Measurements from ENCODE around the gene LPIN3. TPM values are rescaled to one million over a fixed set of nuclear protein-coding genes. Genes with fewer than 3 reads are reported as not detected.

LPIN3 gene
- total RNA-seq, 2 experiments from 2014 or later = 4.0 TPM

GRCh38 chr20:41329435-41330342 lies 10.9 kb upstream of the LPIN3 start:
- peak; percentile 100 for ATAC-seq
- ChIA-PET CTCF (interaction anchor here (0.5 to 1.8 kb wide), 8 partner anchors 8 to 235 kb away, joined by 3 to 12 read pairs (median 4); partner anchors contain the start of gene LPIN3), POLR2A (interaction anchor here (0.6 kb wide), 2 partner anchors 10 to 135 kb away, joined by 3 to 5 read pairs; no protein-coding TSS in a partner anchor)
- peak overlapping the region; percentile 10 for H3K27ac Mint-ChIP-seq
- DNase-seq = peak; percentile 83
- H3K27me3 Mint-ChIP-seq = no peaks in the 10 kb centered on the region
- H3K4me1 Mint-ChIP-seq = peaks cover 13% of the 10 kb centered on the region
- intact Hi-C loops (cut with DNase I, micrococcal nuclease) = no loop called here
- H3K36me3 Mint-ChIP-seq (ENCODE audit: low read depth) = no peaks in the 10 kb centered on the region
- no peak overlapping the region for H3K4me3 Mint-ChIP-seq
- H3K9me3 Mint-ChIP-seq (ENCODE audit: low read depth) = no peaks in the 10 kb centered on the region

DNA sequence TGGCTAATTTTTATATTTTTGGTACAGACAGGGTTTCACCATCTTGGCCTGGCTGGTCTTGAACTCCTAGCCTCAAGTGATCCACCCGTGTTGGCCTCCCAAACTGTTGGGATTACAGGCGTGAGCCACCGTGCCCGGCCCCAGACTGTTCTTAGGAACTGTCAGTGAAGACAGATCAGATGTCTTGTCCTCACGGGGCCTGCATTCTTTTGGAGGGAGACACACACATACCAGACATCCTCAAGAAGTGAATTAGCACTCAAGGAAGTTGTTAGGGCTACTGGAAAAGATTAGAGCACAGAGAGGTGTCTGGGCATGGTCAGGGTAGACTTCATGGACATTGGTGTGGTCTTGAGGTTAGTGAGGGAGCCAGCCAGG lies 10.3 kb upstream of the LPIN3 start:
- no peaks in the 10 kb centered on the region for H3K9me3 Mint-ChIP-seq (ENCODE audit: low read depth)

GRCh38 chr20:41330941-41331340 lies 9.7 kb upstream of the LPIN3 start:
- ATAC-seq = no peak

More for the DNA sequence above, 10.3 kb upstream of the LPIN3 start:
- H3K27me3 Mint-ChIP-seq = no peaks in the 10 kb centered on the region
- ATAC-seq = no peak
- H3K36me3 Mint-ChIP-seq (ENCODE audit: low read depth) = no peaks in the 10 kb centered on the region
- H3K4me1 Mint-ChIP-seq = peaks cover 13% of the 10 kb centered on the region
- no peak for DNase-seq
- intact Hi-C loops (cut with DNase I, micrococcal nuclease) = no loop called here
- CTCF ChIA-PET = interaction anchor here (1.2 to 1.8 kb wide), 5 partner anchors 9 to 194 kb away, joined by 4 to 12 read pairs (median 5); partner anchors contain the start of gene LPIN3
- H3K27ac Mint-ChIP-seq = no peak overlapping the region
- POLR2A ChIA-PET = no interaction called here
- no peak overlapping the region for H3K4me3 Mint-ChIP-seq

GRCh38 chr20:41331731-41332130 lies 8.9 kb upstream of the LPIN3 start:
- intact Hi-C loops (cut with DNase I, micrococcal nuclease) = no loop called here
- Mint-ChIP-seq H3K9me3 (ENCODE audit: low read depth) (no peaks in the 10 kb centered on the region), H3K36me3 (ENCODE audit: low read depth) (no peaks in the 10 kb centered on the region), H3K4me3 (no peak overlapping the region), H3K27me3 (no peaks in the 10 kb centered on the region), H3K27ac (no peak overlapping the region), H3K4me1 (peaks cover 13% of the 10 kb centered on the region)
- no peak for DNase-seq
- CTCF ChIA-PET = interaction anchor here (1.2 kb wide), 1 partner anchor 9 kb away, joined by 5 read pairs; the partner anchor contains the start of gene LPIN3
- ATAC-seq = no peak
- POLR2A ChIA-PET = no interaction called here

More at GRCh38 chr20:41330941-41331340, 9.7 kb upstream of the LPIN3 start:
- no peak for DNase-seq
- intact Hi-C loops (cut with DNase I, micrococcal nuclease) = no loop called here
- Mint-ChIP-seq H3K4me1 (peaks cover 13% of the 10 kb centered on the region), H3K27me3 (no peaks in the 10 kb centered on the region), H3K9me3 (ENCODE audit: low read depth) (no peaks in the 10 kb centered on the region), H3K27ac (no peak overlapping the region), H3K36me3 (ENCODE audit: low read depth) (no peaks in the 10 kb centered on the region), H3K4me3 (no peak overlapping the region)
- POLR2A ChIA-PET = no interaction called here
- CTCF ChIA-PET = interaction anchor here (0.6 to 1.2 kb wide), 2 partner anchors 10 to 533 kb away, joined by 4 to 5 read pairs; partner anchors contain the start of gene LPIN3

- ATAC-seq (no peak), DNase-seq (no peak)
- Mint-ChIP-seq H3K27ac (no peak overlapping the region), H3K36me3 (ENCODE audit: low read depth) (no peaks in the 10 kb centered on the region), H3K4me1 (peaks cover 9% of the 10 kb centered on the region), H3K4me3 (no peak overlapping the region), H3K9me3 (ENCODE audit: low read depth) (no peaks in the 10 kb centered on the region), H3K27me3 (no peaks in the 10 kb centered on the region)
- POLR2A ChIA-PET = no interaction called here
- CTCF ChIA-PET = interaction anchor here (0.7 to 1.0 kb wide), 2 partner anchors 161 to 365 kb away, joined by 3 read pairs; no protein-coding TSS in a partner anchor
- intact Hi-C loops (cut with DNase I, micrococcal nuclease) = no loop called here
Measured at GRCh38 chr20:41334036-41334435, 6.6 kb upstream of the LPIN3 start.

DNA sequence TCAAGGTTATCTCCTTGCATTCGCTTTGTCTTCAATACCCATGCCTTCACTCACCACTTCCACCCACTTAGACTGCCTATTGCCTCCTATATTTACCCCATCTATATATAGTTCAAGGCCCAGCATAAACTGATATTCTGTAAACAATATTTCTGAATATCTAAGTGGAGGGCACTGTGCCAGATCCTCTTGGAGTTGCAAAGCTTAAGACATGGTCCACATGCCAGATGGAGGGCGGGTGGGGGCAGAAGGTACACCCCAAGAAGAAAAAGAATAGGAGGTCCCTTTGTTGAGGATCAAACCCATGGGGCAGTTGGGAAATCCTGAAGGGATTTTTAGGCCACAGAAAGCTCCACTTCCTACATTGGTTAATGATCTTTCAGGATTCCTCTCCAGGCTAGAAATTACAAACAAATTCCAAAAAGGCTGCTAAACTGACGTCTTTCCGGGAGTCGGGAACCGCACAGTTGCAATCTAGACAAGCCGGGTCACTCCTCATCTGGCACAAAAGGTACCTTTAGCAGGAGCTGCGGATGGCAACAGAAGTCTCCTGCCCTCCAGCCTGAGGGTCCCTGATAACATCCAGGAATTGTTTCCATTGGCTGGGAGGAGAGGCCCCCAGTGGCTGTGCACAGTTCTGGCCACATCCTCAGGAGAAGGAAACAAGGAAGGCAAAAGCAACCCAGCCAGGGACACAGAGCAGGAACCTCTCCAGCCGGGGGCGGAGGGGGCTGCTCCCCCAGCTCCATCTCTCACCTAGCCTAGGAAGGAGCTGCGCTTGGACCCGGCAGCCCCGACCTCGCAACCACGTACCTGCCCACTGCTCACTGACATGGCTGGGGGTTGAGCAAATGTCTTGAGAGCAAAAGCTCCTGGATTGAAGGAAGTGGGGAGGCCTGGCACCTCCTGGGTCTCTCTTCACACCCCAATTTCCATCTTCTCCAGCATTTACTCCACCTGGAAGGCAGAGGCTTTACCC lies 5.9 kb upstream of the LPIN3 start:
- ChIA-PET CTCF (interaction anchor here (0.6 to 1.0 kb wide), 3 partner anchors 63 to 365 kb away, joined by 3 read pairs; no protein-coding TSS in a partner anchor), POLR2A (interaction anchor here (0.6 kb wide), 1 partner anchor 12 kb away, joined by 5 read pairs; no protein-coding TSS in a partner anchor)
- Mint-ChIP-seq H3K27ac (no peak overlapping the region), H3K27me3 (peaks cover 2% of the 10 kb centered on the region), H3K9me3 (ENCODE audit: low read depth) (no peaks in the 10 kb centered on the region), H3K4me3 (no peak overlapping the region), H3K36me3 (ENCODE audit: low read depth) (no peaks in the 10 kb centered on the region), H3K4me1 (peaks cover 2% of the 10 kb centered on the region)
- intact Hi-C loops (cut with DNase I, micrococcal nuclease) = no loop called here
- DNase-seq (no peak), ATAC-seq (no peak)

DNA sequence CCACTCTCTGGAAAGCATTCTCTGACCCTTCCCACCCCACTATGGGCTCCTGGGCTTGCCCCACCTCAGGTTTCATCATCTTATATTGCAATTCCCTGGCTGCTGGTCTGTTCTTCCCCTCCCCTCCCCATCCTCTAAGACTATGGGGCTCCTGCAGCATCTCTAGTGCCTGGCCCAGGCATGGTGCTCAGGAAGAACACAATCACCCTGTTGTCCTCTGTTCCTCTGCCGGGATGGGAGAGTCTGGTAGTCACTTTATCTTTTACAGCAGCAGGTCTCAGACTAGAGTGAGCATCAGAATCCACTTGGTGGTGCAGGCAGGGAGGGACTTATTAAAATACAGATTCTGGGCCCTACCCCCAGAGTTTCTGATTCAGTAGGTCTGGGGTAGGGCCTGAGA lies 5.0 kb upstream of the LPIN3 start:
- H3K36me3 Mint-ChIP-seq (ENCODE audit: low read depth) = no peaks in the 10 kb centered on the region

DNA sequence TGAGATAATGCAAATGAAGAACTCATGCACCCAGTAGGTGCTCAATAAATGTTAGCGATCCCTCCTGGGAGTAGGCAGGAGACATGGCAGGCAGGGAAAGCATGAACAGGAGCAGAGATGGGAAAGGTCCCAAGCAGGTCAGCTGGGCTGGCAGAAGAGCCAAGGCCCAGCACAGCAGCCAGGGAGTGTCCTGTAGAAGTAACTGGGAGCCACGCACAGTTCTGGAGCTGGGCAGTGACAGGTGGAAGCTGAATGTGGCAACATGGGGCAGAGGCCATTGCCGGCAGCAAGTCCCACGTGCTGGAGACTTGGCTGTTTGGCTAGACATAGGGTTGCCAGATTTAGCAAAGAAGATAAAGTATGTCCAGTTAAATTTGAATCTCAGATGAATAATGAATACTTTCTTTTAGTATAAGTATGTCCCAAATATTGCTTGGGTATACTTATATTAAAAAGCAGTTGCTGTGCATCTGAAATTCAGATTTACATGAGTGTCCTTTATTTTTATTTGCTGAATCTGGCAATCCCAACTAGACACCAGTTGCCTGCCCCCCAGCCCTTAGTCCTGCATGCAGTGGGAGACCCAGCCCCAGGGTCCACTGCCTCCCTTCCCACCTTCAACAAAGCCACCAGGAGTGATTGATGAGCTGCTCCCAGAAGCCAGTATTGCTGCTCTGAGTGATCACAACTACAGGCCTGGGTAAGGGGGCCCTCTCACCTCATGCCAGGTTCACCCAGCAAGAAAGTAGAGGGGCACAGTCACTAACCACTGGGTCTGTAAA lies 3.7 kb upstream of the LPIN3 start:
- Mint-ChIP-seq H3K4me3 (no peak overlapping the region), H3K36me3 (ENCODE audit: low read depth) (no peaks in the 10 kb centered on the region), H3K9me3 (ENCODE audit: low read depth) (no peaks in the 10 kb centered on the region), H3K4me1 (peaks cover 7% of the 10 kb centered on the region), H3K27me3 (peaks cover 2% of the 10 kb centered on the region), H3K27ac (no peak overlapping the region)
- ChIA-PET CTCF (interaction anchor here (0.6 to 1.8 kb wide), 6 partner anchors 7 to 182 kb away, joined by 3 to 5 read pairs (median 4); no protein-coding TSS in a partner anchor), POLR2A (no interaction called here)
- intact Hi-C loops (cut with DNase I, micrococcal nuclease) = no loop called here
- no peak for DNase-seq
- ATAC-seq = no peak

More for the DNA sequence above, 5.0 kb upstream of the LPIN3 start:
- DNase-seq (no peak), ATAC-seq (no peak)
- H3K27ac Mint-ChIP-seq = no peak overlapping the region
- no peaks in the 10 kb centered on the region for H3K9me3 Mint-ChIP-seq (ENCODE audit: low read depth)
- H3K27me3 Mint-ChIP-seq = peaks cover 2% of the 10 kb centered on the region
- intact Hi-C loops (cut with DNase I, micrococcal nuclease) = no loop called here
- no peak overlapping the region for H3K4me3 Mint-ChIP-seq
- CTCF ChIA-PET = no interaction called here
- POLR2A ChIA-PET = no interaction called here
- H3K4me1 Mint-ChIP-seq = peaks cover 6% of the 10 kb centered on the region

- Mint-ChIP-seq H3K36me3 (ENCODE audit: low read depth) (no peaks in the 10 kb centered on the region), H3K4me3 (peak overlapping the region; percentile 68), H3K27me3 (peaks cover 2% of the 10 kb centered on the region), H3K4me1 (peaks cover 7% of the 10 kb centered on the region), H3K9me3 (ENCODE audit: low read depth) (no peaks in the 10 kb centered on the region), H3K27ac (peak overlapping the region; percentile 27)
- intact Hi-C loops (cut with DNase I, micrococcal nuclease) = loop anchor here (1.0 to 5.0 kb wide), 12 partner anchors 23 to 372 kb away; partner anchors contain the start of genes ZHX3 (in 2 of the 2), CHD6 (in 1 of the 2), PLCG1 (in 1 of the 2) and TOP1 (in 1 of the 2)
- ATAC-seq = peak; percentile 76
- ChIA-PET POLR2A (interaction anchor here (0.7 kb wide), 1 partner anchor 11 kb away, joined by 5 read pairs; no protein-coding TSS in a partner anchor), CTCF (interaction anchor here (0.7 to 2.6 kb wide), 31 partner anchors 10 to 368 kb away, joined by 3 to 21 read pairs (median 4); no protein-coding TSS in a partner anchor)
- DNase-seq = peak; percentile 92
Measured at GRCh38 chr20:41339957-41340326, 679 bp upstream of the LPIN3 start.
